Loucy (cell line): ENCODE measurements around the gene DR1.

Experiments used
- CTCF ChIP-seq: fragments of 200-600 bp; sonication (generic); conservative IDR thresholded peaks from 2 replicates; pipeline ENCODE4 v1.5.1; 2014; ENCODE audit warnings: mild to moderate bottlenecking, antibody characterized with exemption, low read length
- EZH2phosphoT487 ChIP-seq: fragments of 200-600 bp; IDR thresholded peaks from 2 replicates; pipeline ENCODE4 v1.6.1; 2018; ENCODE audit warnings: antibody characterized with exemption, mild to moderate bottlenecking, moderate library complexity, borderline replicate concordance

DNA sequence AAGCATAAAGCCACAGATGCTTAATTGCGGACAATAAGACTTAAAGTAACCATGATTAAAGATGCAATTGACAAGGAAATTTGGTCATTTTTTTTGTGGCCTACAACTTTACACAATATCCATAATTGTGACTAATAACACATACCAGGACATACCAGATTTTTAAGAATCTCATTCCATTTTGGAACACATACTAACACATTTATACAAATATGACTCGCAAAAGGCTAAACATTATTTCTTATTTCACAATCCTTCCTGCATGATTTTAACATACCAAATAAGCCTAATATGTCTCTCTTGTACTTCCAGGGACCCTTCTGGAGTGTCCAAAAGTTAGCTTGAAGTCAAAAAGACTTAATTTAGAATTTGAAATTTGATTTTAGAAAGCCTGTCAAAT, 48.8 kb downstream of the DR1 start:
- TF ChIP-seq CTCF, result no peak
- TF ChIP-seq EZH2phosphoT487, result no peak
